Stimulated activated CD4-positive, alpha-beta T cell treated with anti-CD3 and anti-CD28 coated beads, Interleukin-1b, Interleukin-23, amount 100 ng/mL, for 24 hours (primary cell): Measurements from ENCODE around the gene YWHAQ.
"Not testable (repeated sequence)": the region's sequence is repeated elsewhere in the genome, so short reads cannot be mapped to it uniquely, and the experiment has no call there.

ENCODE experiments used
- DNase-seq, 4 experiments: peaks; one replicate each; pipeline ENCODE4 v3.0.0-alpha.2; 2020; ENCODE audit warnings: low read depth in 4 of 4, low spot score in 1 of 4

The YWHAQ gene

GRCh38 chr2:9552219-9553178 is 78.3 kb downstream of the YWHAQ start:
- no peak for DNase-seq

- not testable (repeated sequence) for DNase-seq
Observed at GRCh38 chr2:9550859-9551391, 79.9 kb downstream of the YWHAQ start.

- DNase-seq, result no peak
Observed at GRCh38 chr2:9549420-9549819, 81.4 kb downstream of the YWHAQ start.

- DNase-seq, result no peak
Observed at GRCh38 chr2:9548506-9548905, 82.3 kb downstream of the YWHAQ start.

GRCh38 chr2:9547262-9547991 is 83.4 kb downstream of the YWHAQ start:
- DNase-seq, result no peak

GRCh38 chr2:9545502-9545901 is 85.3 kb downstream of the YWHAQ start:
- no peak for DNase-seq

- DNase-seq, result no peak
Observed at GRCh38 chr2:9543557-9543956, 87.2 kb downstream of the YWHAQ start.

- DNase-seq, result no peak
Observed at GRCh38 chr2:9539531-9539930, 91.3 kb downstream of the YWHAQ start.

GRCh38 chr2:9538000-9538507 is 92.7 kb downstream of the YWHAQ start:
- no peak for DNase-seq

- DNase-seq, result no peak
Observed at GRCh38 chr2:9536504-9536903, 94.3 kb downstream of the YWHAQ start.

- DNase-seq, result no peak
Observed at GRCh38 chr2:9535177-9535576, 95.6 kb downstream of the YWHAQ start.
